ENCODE results near the gene ARAP2. TPM values are rescaled to one million over a fixed set of nuclear protein-coding genes. Genes with fewer than 3 reads are reported as not detected.

Gene ARAP2
- total RNA-seq, 2 experiments from 2014 or later = 6.9 to 8.6 TPM

- Histone ChIP-seq H4K20me1 (ENCODE audit: insufficient read depth, low read length) (no peaks in the 10 kb centered on the region), H3K4me3 (ENCODE audit: low read depth, low read length, poor library complexity, severe bottlenecking) (no peak overlapping the region), H3K79me2 (ENCODE audit: insufficient read depth, low read depth, low read length) (no peaks in the 10 kb centered on the region), H3K9me3 (ENCODE audit: low read length) (no peaks in the 10 kb centered on the region), H2AFZ (ENCODE audit: low read length) (no peak overlapping the region), H3K27ac (ENCODE audit: low read depth, low read length, poor library complexity, severe bottlenecking) (no peak overlapping the region), H3K4me1 (ENCODE audit: insufficient read depth, low read length, poor library complexity, severe bottlenecking) (no peaks in the 10 kb centered on the region), H3K9me2 (ENCODE audit: insufficient read depth, low read length) (no peaks in the 10 kb centered on the region), H3K36me3 (ENCODE audit: insufficient read depth, low read length) (no peaks in the 10 kb centered on the region), H3K4me2 (ENCODE audit: low read length) (no peak overlapping the region)
- DNase-seq (ENCODE audit: low spot score) = no peak
- POLR2A ChIA-PET = interaction anchor here (0.6 to 0.7 kb wide), 4 partner anchors 22 to 172 kb away, joined by 3 read pairs; no protein-coding TSS in a partner anchor
- TF ChIP-seq CTCF (conservative IDR thresholded peaks at IDR 0.05; ENCODE audit: low read length) = no peak
- CTCF ChIA-PET (ENCODE audit: unreplicated experiment) = no interaction called here
- BruUV-seq (replicated peaks) = no TSS peak
- intact Hi-C loops (cut with micrococcal nuclease; ENCODE audit: unreplicated experiment) = no loop called here
Measured at GRCh38 chr4:36072529-36072928, 171.8 kb downstream of the ARAP2 start.

- intact Hi-C loops (cut with micrococcal nuclease; ENCODE audit: unreplicated experiment) = no loop called here
- no peak overlapping the region for H3K4me3 ChIP-seq (ENCODE audit: low read depth, low read length, poor library complexity, severe bottlenecking)
- CTCF ChIA-PET (ENCODE audit: unreplicated experiment) = no interaction called here
- no peaks in the 10 kb centered on the region for H3K9me2 ChIP-seq (ENCODE audit: insufficient read depth, low read length)
- no peaks in the 10 kb centered on the region for H3K36me3 ChIP-seq (ENCODE audit: insufficient read depth, low read length)
- no peak for DNase-seq (ENCODE audit: low spot score)
- H3K9me3 ChIP-seq (ENCODE audit: low read length) = no peaks in the 10 kb centered on the region
- no peak overlapping the region for H3K27ac ChIP-seq (ENCODE audit: low read depth, low read length, poor library complexity, severe bottlenecking)
- POLR2A ChIA-PET = interaction anchor here (0.5 to 2.4 kb wide), 3 partner anchors 12 to 576 kb away, joined by 3 to 8 read pairs (median 3); no protein-coding TSS in a partner anchor
- no peak overlapping the region for H2AFZ ChIP-seq (ENCODE audit: low read length)
- no peak for TF ChIP-seq CTCF (conservative IDR thresholded peaks at IDR 0.05; ENCODE audit: low read length)
- no peak for TF ChIP-seq EZH2phosphoT487 (IDR thresholded peaks at IDR 0.05; ENCODE audit: borderline replicate concordance, low read depth, low read length)
- H4K20me1 ChIP-seq (ENCODE audit: insufficient read depth, low read length) = no peaks in the 10 kb centered on the region
- H3K79me2 ChIP-seq (ENCODE audit: insufficient read depth, low read depth, low read length) = no peaks in the 10 kb centered on the region
- no peak overlapping the region for H3K4me2 ChIP-seq (ENCODE audit: low read length)
- no peaks in the 10 kb centered on the region for H3K4me1 ChIP-seq (ENCODE audit: insufficient read depth, low read length, poor library complexity, severe bottlenecking)
- BruUV-seq (replicated peaks) = no TSS peak
Measured at GRCh38 chr4:36067116-36067515, 177.2 kb downstream of the ARAP2 start.

GRCh38 chr4:36065274-36065871, 178.9 kb downstream of the ARAP2 start:
- no peak for DNase-seq (ENCODE audit: low spot score)
- Histone ChIP-seq H3K4me2 (ENCODE audit: low read length) (no peak overlapping the region), H3K36me3 (ENCODE audit: insufficient read depth, low read length) (no peaks in the 10 kb centered on the region), H3K4me1 (ENCODE audit: insufficient read depth, low read length, poor library complexity, severe bottlenecking) (no peaks in the 10 kb centered on the region), H3K9me2 (ENCODE audit: insufficient read depth, low read length) (no peaks in the 10 kb centered on the region), H2AFZ (ENCODE audit: low read length) (no peak overlapping the region), H3K79me2 (ENCODE audit: insufficient read depth, low read depth, low read length) (no peaks in the 10 kb centered on the region), H3K9me3 (ENCODE audit: low read length) (no peaks in the 10 kb centered on the region), H4K20me1 (ENCODE audit: insufficient read depth, low read length) (no peaks in the 10 kb centered on the region), H3K4me3 (ENCODE audit: low read depth, low read length, poor library complexity, severe bottlenecking) (no peak overlapping the region), H3K27ac (ENCODE audit: low read depth, low read length, poor library complexity, severe bottlenecking) (no peak overlapping the region)
- CTCF ChIA-PET (ENCODE audit: unreplicated experiment) = no interaction called here
- BruUV-seq (replicated peaks) = no TSS peak
- POLR2A ChIA-PET = interaction anchor here (2.4 kb wide), 1 partner anchor 10 kb away, joined by 8 read pairs; no protein-coding TSS in a partner anchor
- no peak for TF ChIP-seq EZH2phosphoT487 (IDR thresholded peaks at IDR 0.05; ENCODE audit: borderline replicate concordance, low read depth, low read length)
- TF ChIP-seq CTCF (conservative IDR thresholded peaks at IDR 0.05; ENCODE audit: low read length) = no peak
- intact Hi-C loops (cut with micrococcal nuclease; ENCODE audit: unreplicated experiment) = no loop called here
